NCI-H2196 treated with DMSO at 0.1 percent for 48 hours (cell line): ENCODE results near the gene PRR23E.

Source experiments
- DNase-seq: peaks from one replicate; lab custom pipeline; 2025; ENCODE audit not compliant: unreplicated experiment; lab: John Stamatoyannopoulos, UW

PRR23E gene

DNA sequence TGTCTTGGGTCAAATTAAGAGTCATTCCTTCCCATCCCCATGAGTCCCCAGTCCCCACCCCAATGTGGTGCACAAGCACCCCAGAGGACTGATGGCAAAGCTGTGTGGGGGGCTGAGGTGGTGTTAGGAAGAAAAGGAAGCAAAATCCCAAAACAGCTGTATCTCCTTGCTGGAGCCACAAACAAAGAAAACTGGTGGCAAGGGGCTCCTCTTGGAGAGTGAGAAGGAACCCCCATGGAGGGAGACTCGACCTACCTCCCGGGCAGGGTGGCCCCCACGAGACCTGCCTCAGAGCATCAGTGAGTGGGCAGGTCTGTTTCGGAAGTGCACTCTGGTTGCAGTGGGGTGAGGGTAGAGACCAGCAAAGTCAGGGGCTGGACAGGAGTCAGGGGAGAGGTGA is 29.2 kb downstream of the PRR23E start:
- DNase-seq, result no peak

DNA sequence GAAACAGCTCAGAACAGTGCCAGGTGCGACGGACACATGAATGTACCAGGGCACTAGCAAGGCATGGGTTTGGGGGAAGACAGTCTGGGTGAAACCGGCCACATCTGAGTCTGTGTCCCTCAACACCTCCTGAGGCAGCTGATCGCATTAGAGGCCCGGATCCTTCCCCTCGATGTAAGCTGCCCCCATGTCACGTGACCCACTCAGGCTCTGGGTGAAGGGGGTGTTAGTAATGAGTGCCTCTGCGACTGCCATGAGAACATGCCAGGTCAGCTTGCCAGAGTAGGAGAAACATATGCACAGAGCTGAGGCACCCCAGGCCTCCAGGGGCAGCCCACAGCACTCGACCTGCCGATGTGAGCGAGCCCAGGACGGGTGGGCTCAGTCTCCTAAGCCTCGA is 29.7 kb downstream of the PRR23E start:
- no peak for DNase-seq

DNA sequence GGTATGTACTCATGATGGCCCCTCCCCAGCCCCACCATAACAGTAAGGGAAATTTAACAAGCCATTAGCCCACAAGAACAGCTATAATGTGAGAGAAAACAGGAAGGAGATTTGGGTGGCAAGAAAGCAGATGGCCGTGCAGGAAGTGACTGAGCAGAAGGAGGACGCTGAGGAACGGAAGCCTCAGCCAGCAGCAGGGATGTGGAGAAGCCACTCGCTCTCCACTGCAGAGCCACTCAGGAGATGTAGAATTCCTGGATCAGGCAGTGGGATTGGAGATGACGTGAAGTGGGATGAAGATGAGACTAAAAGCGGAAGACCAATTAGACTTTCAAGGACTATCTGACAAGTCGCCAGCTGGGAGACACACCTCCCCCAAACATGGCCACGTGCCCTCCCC is 31.2 kb downstream of the PRR23E start:
- no peak for DNase-seq

DNA sequence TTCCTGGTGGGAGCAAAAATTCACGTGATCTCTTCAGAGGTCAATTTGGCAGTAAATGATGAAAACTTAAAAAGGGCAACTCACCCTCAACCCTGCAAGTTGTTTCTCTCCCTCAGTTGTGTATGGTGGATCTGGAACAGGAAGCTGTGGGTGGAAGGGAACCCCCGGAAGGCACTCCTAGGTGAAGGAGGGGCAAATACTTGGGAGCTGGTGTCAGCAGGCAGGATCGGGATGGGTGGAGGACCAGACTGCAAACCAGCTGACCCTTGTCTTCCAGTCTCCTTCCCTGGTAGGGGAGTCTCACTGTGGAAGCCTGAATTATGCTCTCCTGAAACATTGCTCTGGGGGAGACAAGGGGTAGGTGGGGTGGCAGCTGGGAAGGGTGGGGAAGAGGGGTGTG is 33.5 kb downstream of the PRR23E start:
- DNase-seq, result no peak

DNA sequence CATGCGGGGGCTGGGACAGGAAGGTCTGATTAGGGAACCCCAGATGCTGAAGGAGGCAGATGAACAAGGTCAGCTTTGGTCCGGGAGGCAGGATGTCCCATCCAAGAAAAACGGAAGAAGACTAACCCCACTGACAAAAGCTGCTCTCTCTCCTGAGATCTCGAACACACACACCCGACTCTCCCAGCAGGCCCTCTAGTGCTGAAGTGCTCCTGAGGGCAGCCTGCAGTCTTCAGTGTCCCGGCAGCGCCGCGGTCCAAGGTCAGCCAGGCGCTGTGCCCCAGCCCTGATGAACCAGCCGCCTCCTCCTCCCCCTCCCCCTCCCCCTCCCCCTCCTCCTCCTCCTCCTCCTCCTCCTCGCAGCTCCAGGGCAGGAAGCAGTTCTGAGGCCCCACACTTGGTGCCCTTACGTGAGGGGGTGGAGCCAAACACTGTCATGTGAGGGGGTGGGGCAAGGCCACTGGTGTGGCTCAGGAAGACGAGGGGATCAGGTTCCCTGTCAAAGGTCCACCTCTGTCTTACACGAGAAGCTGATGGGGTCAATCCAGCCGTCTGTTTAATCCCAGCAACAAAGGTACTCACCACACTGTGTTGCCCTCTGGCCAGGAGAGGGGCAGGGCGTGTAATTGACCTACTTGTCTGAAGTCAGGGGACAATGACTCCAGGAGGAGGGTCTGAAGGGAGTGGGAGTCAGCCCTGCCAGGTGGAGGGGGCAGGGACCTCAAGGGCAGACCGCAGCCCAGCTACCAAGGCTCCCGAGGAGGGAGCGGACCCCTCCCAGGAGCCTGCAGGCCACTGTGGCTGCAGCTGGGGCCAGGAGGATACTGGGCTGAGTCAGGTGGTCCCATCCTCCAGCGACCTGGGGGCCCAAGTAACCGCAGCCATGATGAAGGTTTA is 34.3 kb downstream of the PRR23E start:
- no peak for DNase-seq

DNA sequence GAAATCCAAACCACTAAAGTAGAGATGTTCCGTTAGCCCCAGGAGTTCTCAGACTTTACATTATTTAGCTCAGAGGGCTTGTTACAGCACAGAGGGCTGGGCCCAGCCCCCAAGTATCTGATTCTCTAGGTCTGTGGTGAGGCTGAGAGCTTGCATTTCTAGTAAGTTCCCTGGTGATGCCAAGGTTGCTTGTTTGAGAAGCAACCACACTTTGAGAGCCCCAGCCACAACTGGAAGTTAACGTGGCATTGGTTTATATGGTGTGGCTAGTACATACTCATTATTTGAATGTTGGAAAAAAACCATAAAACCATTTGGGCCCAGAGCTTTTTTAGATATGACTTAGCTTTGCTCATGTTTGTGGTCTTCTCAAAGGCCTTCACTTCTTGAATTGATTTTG is 35.9 kb downstream of the PRR23E start:
- no peak for DNase-seq

DNA sequence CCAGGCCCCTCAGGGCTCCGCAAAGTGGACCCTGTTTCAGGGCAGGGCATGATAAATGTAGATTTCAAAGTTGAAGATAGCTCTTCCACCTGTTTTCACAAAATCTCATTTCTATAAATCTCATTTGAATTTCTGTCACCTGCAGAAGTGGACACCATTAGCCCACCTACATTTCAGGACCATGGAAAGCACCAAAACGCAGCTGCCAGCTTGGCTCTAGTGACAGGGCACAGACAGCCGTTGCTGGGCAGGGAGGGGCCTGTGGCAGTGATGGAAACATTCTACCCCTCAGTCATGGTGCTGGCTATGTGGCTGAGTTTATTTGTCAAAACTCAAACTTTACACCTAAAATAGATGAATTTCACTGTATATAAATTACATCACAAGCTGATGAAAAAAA is 40.4 kb downstream of the PRR23E start:
- DNase-seq, result no peak

DNA sequence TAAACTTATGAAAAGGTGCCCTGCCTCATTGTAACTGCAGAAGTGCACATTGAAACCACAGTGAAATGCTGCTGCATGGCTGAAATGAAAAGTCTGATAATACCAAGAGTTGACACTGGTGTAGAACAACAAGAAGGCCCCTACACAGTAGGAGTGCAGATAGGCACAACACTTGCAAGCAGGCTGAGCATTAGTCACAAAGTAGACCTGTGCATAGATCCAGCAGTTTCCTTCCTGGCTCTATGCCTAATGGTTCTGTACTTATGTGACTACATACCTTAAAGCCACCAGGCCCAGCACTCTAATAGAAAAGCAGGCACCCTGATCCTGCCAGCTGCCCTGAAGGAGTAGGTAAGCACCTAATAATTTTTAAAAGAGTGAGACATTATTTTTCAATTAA is 41.8 kb downstream of the PRR23E start:
- DNase-seq, result no peak

DNA sequence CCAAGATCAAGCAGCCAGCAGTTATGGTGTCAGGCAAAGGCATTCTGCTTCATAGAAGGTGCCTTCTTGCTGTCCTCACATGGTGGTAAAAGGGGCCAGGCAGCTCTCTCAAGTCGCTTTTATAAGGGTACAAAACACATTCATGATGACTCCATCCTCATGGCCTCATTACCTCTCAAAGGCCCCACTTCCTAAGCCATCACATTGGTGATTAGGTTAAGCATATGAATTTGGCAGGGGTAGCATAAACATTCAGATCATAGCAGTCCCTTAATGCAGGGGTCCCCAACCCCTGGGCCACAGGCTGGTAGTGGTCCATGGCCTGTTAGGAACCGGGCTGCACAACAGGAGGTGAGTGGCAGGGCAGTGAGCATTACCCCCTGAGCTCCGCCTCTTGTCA is 42.8 kb downstream of the PRR23E start:
- DNase-seq, result no peak

DNA sequence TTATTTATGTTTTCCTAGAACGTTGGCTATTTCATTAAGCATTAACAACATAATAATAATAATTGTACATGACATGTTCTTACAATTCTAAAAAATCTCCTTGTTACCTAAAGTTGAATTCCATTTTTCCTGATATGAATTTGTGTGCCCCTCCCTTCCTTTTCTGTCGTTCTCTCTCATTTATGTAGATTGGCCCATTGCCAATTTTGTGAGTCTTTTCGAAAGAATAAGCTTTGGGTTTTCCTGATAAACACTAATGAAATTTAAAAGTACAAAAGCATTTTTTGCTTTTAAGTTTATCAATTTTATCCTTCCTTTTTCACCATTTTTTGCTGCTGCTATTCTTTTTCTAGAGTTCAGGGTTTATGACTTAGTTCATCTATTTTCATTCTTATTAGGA is 44.9 kb downstream of the PRR23E start:
- DNase-seq, result no peak

DNA sequence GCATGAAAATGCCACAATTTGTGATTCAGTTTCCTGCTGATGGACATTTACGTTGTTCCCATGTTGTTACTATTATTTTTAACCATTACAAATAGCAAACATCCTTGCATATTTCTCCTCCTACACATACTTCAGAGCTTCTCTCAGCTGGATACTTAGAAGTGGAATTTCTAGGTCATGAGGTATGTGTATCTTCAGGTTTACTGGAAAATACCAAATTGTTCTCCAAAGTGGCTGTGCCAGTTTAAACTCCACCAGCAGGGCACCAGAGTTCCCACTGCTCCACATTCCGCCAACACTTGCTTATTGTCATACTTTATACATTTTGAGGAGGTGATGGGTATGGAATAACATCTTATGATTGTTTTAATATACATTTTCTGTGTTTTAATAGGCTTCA is 45.7 kb downstream of the PRR23E start:
- DNase-seq, result no peak

DNA sequence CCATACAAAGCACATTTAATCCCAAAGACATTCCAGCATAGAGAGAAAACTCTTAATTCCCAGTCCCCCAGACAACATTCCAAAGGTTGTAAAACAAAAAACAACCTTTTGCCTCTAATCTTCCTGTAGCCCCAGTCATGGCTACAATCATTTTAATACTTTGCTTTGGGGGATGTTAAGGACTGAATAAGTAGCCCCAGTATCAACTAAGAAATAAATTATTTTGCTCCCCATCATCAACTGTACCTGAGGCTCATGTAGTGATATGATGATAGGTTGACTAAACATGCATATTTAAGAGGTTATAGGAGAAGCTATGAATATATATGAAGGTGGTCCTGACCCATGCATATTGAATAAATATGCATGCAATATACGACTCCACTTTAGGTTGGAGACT is 54.4 kb downstream of the PRR23E start:
- DNase-seq, result no peak
